Activated CD4-positive, alpha-beta T cell treated with anti-CD3 and anti-CD28 coated beads for 4 hours (primary cell): Measurements from ENCODE around the gene HLA-G.

Experiments
- DNase-seq, 2 donors: peaks; one replicate each; pipeline ENCODE4 v3.0.0-alpha.2; 2020

Gene HLA-G

GRCh38 chr6:29818892-29819291 lies 8.7 kb upstream of the HLA-G start:
- no peak for DNase-seq

- DNase-seq = no peak
Observed at GRCh38 chr6:29824144-29824543, 3.5 kb upstream of the HLA-G start.

- no peak for DNase-seq
Observed at GRCh38 chr6:29825848-29826247, 1.8 kb upstream of the HLA-G start.

GRCh38 chr6:29826271-29826670 lies 1.4 kb upstream of the HLA-G start:
- no peak for DNase-seq

- DNase-seq = peak; percentile 26 to 28
Observed at GRCh38 chr6:29828471-29828797, 809 bp downstream of the HLA-G start.

- DNase-seq = no peak
Observed at GRCh38 chr6:29829766-29830165, 2.1 kb downstream of the HLA-G start.

- DNase-seq = no peak
Observed at GRCh38 chr6:29830409-29830808, 2.8 kb downstream of the HLA-G start.

- no peak for DNase-seq
Observed at GRCh38 chr6:29831776-29832175, 4.2 kb downstream of the HLA-G start.

GRCh38 chr6:29834564-29835436 lies 7.2 kb downstream of the HLA-G start:
- DNase-seq = peak; percentile 45 to 60

GRCh38 chr6:29839917-29840316 lies 12.3 kb downstream of the HLA-G start:
- no peak for DNase-seq

GRCh38 chr6:29841030-29841429 lies 13.4 kb downstream of the HLA-G start:
- DNase-seq = no peak

GRCh38 chr6:29845405-29846006 lies 17.9 kb downstream of the HLA-G start:
- peak; percentile 47 to 48 for DNase-seq

GRCh38 chr6:29847871-29848630 lies 20.4 kb downstream of the HLA-G start:
- peak; percentile 80 to 88 for DNase-seq

GRCh38 chr6:29850011-29850553 lies 22.5 kb downstream of the HLA-G start:
- DNase-seq = peak; percentile 22 to 44

- no peak for DNase-seq
Observed at GRCh38 chr6:29851190-29851589, 23.6 kb downstream of the HLA-G start.

GRCh38 chr6:29853245-29853644 lies 25.6 kb downstream of the HLA-G start:
- no peak for DNase-seq

GRCh38 chr6:29858006-29858405 lies 30.4 kb downstream of the HLA-G start:
- no peak for DNase-seq

GRCh38 chr6:29861521-29862255 lies 34.1 kb downstream of the HLA-G start:
- no peak for DNase-seq

- no peak for DNase-seq
Observed at GRCh38 chr6:29864037-29864810, 36.6 kb downstream of the HLA-G start.

GRCh38 chr6:29865631-29866030 lies 38.0 kb downstream of the HLA-G start:
- no peak for DNase-seq

- no peak for DNase-seq
Observed at GRCh38 chr6:29870104-29870503, 42.5 kb downstream of the HLA-G start.

GRCh38 chr6:29872791-29873190 lies 45.2 kb downstream of the HLA-G start:
- no peak for DNase-seq
